GM20000 (cell line): ENCODE data around the gene VKORC1L1.
"Not testable (repeated sequence)": the region's sequence is repeated elsewhere in the genome, so short reads cannot be mapped to it uniquely, and the experiment has no call there.

ENCODE experiments used
- DNase-seq: peaks from one replicate; pipeline ENCODE4 v3.0.0; 2012; ENCODE audit warnings: low spot score
- TF ChIP-seq, protein P1 (sequence below): IDR thresholded peaks from 2 replicates; pipeline ENCODE4 v1.5.1; 2012; ENCODE audit warnings: mild to moderate bottlenecking, control low read depth; ENCODE audit errors: extremely low read depth, missing control alignments

Gene VKORC1L1

DNA sequence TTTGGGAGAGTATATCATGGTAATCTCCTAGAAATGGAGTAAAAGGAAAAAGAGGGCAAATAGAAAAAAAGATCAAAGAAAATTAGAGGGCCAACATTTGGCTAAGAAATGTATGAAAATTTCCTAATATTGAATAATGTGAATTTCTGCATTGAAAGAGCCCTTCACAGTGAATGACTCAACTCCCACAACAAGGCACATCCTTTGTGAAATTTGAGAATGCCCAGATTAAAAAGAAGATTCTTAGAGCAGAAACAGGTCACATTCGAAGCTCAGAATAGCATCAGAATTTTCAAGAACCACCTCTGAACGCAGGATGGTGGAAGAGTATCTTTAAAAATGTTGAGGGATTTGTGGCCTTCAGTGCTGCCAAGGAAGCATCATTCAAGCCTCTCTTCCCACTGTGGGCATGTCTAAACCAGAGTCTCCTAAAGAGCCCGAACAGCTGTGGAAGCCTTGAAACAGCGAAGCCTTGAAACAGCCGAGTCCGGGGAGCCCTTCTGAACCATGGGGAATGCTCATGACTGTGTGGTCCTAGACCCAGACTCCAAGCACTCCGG is 65.5 kb downstream of the VKORC1L1 start:
- TF ChIP-seq, protein P1, sequence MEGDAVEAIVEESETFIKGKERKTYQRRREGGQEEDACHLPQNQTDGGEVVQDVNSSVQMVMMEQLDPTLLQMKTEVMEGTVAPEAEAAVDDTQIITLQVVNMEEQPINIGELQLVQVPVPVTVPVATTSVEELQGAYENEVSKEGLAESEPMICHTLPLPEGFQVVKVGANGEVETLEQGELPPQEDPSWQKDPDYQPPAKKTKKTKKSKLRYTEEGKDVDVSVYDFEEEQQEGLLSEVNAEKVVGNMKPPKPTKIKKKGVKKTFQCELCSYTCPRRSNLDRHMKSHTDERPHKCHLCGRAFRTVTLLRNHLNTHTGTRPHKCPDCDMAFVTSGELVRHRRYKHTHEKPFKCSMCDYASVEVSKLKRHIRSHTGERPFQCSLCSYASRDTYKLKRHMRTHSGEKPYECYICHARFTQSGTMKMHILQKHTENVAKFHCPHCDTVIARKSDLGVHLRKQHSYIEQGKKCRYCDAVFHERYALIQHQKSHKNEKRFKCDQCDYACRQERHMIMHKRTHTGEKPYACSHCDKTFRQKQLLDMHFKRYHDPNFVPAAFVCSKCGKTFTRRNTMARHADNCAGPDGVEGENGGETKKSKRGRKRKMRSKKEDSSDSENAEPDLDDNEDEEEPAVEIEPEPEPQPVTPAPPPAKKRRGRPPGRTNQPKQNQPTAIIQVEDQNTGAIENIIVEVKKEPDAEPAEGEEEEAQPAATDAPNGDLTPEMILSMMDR = no peak
- DNase-seq = no peak

DNA sequence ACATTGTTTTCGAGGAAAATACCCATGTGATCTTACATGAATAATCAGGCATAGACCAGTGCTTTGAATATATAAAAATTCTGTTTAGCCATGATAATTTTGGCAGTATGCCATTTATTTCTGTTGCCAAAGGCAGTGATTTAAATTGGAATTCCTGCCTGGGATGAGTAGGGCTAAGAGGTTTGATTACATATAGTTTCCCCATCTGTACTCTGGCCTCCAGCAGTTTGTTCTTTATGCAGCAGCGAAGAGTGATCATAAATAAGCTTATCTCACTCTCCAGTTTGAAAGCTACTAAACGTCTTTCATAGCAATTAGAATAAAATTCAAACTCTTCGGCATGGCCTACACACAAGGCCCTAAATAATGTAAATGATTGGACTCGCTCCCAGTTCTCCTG is 72.9 kb downstream of the VKORC1L1 start:
- not testable (repeated sequence) for DNase-seq

DNA sequence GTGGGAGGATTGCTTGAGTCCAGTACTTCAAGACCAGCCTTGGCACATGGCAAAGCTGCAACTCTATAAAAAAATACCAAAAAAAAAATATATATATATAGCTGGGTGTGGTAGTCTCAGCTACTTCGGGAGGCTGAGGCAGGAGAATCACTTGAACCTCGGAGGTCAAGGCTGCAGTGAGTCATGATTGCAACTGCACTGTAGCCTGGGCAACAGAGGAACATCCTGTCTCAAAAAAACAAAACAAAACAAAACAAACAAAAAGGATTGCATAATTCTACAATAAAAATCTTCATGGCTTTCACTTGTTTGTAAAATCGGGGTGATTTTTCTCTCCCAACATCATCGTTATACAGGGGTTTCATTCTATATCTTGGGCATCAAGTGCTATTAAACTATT is 74.0 kb downstream of the VKORC1L1 start:
- no peak for DNase-seq
- TF ChIP-seq, protein P1 = no peak

GRCh38 chr7:65951837-65952578 is 79.1 kb downstream of the VKORC1L1 start:
- TF ChIP-seq, protein P1 = no peak
- DNase-seq = no peak

GRCh38 chr7:65953001-65953720 is 80.3 kb downstream of the VKORC1L1 start:
- TF ChIP-seq, protein P1 = no peak

DNA sequence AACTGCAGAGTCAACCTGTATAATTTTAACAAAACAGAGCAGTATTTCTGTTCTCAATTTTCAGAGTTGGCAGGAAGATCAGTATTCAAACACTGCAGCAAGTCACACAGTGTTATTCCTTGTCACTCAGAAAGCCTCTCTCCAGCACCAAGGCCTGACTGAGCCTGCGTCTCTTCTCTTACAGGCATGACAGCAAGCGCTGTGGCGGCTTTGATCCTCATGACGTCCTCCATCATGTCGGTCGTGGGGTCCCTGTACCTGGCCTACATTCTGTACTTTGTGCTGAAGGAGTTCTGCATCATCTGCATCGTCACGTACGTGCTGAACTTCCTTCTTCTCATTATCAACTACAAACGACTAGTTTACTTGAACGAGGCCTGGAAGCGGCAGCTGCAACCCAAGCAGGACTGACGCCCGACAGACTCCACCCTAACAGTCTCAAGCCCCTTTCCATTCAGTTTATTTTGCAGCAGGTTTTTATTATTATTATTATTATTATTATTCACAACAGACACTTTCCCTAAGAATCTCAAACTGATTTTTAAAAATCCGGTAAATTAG is 81.1 kb downstream of the VKORC1L1 start:
- DNase-seq = no peak
- TF ChIP-seq, protein P1 = no peak

More at GRCh38 chr7:65953001-65953720, 80.3 kb downstream of the VKORC1L1 start:
- DNase-seq = no peak

- no peak for DNase-seq
- TF ChIP-seq, protein P1 = no peak
Measured at GRCh38 chr7:65955718-65956117, 82.8 kb downstream of the VKORC1L1 start.
